Measurements from ENCODE around the gene BLID.
A peak's percentile ranks its signal among the peaks of the same experiment; 100 is the strongest.

The BLID gene

DNA sequence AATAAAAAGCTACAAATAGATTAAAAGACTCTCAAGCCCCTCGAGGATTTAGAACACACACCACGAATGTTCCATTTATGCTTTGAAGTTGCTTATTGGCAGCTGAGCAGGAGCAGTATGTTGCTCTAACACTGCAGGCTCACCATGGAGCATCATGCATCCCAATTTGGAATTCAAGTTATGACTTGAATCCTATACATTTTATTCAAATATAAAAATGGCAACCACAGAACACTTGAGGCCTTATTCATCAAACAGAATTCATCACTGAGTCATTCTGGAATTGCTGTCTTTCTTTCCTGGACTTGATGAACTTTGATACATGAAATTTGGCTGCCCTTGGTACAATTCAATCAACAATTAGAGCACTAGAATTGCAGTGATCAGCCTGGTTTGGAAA is 24.5 kb upstream of the BLID start:
- DNase-seq (ENCODE audit: low spot score): no peak

GRCh38 chr11:122139595-122139866 is 23.5 kb upstream of the BLID start:
- no peak for DNase-seq (ENCODE audit: low spot score)

- no peak for DNase-seq (ENCODE audit: low spot score)
Measured at GRCh38 chr11:122138744-122139594, 23.0 kb upstream of the BLID start.

GRCh38 chr11:122137078-122137793 is 21.2 kb upstream of the BLID start:
- DNase-seq (ENCODE audit: low spot score): no peak

DNA sequence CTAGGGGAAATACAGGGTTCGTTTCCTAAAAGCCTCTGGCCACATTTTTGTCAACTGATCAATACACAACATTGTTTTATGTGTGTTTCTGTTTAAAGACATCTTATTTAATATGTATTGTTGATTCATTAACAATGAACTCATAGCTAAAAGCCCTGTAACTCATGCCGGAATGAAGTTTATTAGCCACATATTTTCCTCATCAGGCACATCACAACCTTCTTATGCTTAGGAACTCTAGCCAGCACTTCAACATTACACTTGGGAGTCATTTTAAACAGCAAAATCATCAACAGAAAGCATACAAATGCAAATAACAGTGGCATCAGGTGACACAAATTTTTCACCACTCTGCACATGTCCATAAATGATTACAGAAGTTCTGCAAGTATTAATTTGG is 15.1 kb upstream of the BLID start:
- no peak for DNase-seq (ENCODE audit: low spot score)

GRCh38 chr11:122128146-122128545 is 12.1 kb upstream of the BLID start:
- DNase-seq (ENCODE audit: low spot score): no peak

GRCh38 chr11:122127020-122127419 is 11.0 kb upstream of the BLID start:
- no peak for DNase-seq (ENCODE audit: low spot score)

DNA sequence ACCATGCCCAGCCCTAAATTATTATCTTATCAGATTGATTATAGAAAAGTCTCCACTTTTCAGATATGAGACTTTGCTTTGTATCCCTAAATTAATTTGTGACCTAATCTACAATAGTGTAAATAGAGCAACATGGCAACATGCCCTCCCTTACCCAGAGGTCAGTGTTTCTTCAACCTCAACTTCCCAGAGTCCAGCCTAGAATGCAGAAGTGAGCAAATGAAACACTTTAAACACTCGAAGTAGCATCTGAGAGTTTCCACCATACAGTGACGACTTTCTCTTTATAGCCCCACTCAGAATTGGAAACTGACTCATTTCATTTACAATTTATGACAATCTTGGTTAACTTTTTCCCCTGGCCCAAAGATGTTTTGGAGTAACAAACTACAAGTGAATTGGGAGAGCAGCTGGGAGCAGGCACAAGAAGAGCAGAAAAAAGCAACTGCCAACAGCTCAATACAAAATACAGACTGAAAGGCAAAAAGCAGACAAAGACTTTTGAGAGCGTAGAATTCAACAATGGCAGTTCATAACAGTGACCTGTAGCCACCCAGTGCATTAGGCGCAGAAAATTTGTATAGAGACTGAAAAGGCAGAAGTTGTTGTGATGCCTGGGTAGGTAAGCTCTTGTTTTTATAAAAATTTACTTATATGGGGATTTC is 10.1 kb upstream of the BLID start:
- DNase-seq (ENCODE audit: low spot score): peak; percentile 71

DNA sequence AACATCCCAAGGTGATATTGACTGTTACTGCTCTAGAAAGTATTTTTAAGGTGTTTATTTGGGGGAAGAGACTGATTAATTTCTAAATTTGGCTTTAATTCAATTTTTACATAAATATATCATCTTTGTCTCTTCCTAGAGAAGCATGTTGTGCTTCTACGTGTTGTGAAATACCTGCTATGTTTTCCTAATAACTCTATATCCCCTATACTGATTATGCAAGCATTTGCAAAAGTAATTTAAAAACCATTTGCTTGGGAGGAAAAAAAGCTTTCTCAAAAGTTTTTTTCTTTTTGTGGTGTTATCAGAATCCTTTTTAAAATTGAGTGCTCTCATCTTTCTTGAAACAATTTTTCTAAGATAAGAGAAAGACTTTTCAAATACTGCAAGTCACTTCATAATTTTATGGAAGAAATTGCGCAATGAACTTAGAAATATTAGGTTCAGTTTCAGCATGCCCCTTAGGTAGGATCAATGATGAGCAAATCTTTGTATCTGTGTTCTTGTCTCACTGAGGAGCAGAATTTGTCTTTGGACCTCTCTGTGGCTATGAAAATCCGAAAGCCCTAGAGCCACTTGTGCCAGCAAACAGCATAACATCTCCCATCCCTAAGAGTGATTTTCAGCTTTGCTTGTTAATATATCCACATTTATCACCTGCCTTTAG is 7.4 kb upstream of the BLID start:
- DNase-seq (ENCODE audit: low spot score): no peak

GRCh38 chr11:122122179-122122578 is 6.2 kb upstream of the BLID start:
- DNase-seq (ENCODE audit: low spot score): no peak

GRCh38 chr11:122120096-122120495 is 4.1 kb upstream of the BLID start:
- no peak for DNase-seq (ENCODE audit: low spot score)

GRCh38 chr11:122116591-122116990 is 576 bp upstream of the BLID start:
- no peak for DNase-seq (ENCODE audit: low spot score)

GRCh38 chr11:122114976-122115375 is 1.0 kb downstream of the BLID start:
- DNase-seq (ENCODE audit: low spot score): no peak

DNA sequence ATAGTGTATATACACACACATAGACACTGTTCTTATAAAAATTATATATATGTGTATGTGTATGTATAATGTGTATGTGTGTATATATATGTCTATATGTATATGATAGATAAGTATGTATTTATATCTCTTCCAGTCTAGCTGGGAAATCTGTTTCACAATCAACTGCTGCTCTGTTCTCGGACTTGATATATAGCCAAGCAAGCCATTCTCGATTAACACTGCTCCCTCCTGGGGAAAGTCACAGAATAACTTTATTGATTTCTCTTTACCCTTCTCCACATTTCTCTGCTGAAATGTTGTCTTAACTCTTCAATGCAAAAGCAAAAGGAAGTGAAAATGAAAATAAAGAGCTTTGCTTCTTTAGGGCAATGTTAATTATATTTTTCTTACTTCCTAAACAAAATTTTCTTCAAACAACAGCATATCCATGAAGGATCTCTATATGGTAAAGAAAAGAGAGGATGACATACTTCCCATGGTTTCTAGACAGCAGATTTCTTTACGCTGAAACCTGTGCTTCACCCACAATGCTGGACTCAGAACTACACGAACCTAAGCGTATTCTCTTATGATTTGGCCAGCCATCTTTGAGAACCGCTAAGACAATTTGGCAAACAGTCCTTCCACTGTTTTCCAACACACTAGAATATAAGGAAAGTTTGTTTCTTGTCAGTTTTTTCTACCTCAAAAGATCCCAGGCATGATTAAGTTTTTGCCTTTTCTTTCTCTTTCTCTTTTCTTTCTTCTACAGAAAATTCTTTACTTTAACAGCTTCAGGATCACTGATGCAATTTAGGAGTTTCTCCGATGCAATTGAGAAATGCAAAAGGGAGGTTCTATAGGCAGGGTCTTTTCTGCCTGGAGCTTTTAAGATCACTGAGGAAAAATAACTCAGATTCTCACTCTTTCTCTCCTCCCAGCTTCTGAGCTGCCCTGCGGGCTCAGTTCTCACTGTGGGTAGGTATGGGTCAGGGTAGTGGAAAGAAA is 1.9 kb downstream of the BLID start:
- no peak for DNase-seq (ENCODE audit: low spot score)

GRCh38 chr11:122112470-122113365 is 3.3 kb downstream of the BLID start:
- DNase-seq (ENCODE audit: low spot score): no peak

GRCh38 chr11:122109932-122110331 is 6.1 kb downstream of the BLID start:
- no peak for DNase-seq (ENCODE audit: low spot score)

GRCh38 chr11:122108828-122109227 is 7.2 kb downstream of the BLID start:
- DNase-seq (ENCODE audit: low spot score): no peak

DNA sequence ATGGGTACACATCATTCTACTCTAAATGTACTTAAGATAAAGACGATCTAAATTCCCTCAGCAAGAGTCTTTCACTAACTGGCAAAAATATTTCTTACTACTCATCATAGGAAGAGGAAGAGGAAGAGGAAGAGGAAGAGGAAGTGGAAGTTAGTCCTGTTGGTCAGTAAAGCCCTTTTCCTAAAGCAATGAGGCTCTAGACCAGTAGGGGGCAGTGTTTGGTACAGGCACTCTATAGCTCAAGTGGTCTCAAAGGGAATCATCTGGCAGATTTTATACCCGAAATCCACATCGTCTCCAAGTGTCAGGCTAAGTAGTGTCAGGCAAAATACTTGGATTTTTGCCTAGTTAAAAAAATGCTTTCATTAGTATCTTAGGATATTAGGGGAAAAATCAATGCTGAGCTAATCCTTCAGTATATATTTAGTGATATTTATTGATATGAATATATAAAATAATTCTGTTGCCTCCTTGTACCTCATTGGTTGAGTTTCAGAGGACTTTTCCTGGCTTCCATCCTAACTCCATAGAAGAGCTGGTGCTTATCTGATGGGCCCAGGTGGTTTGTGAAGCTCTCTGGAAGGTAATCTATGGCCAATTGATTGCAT is 7.7 kb downstream of the BLID start:
- DNase-seq (ENCODE audit: low spot score): peak; percentile 75

GRCh38 chr11:122107566-122107965 is 8.4 kb downstream of the BLID start:
- DNase-seq (ENCODE audit: low spot score): no peak

DNA sequence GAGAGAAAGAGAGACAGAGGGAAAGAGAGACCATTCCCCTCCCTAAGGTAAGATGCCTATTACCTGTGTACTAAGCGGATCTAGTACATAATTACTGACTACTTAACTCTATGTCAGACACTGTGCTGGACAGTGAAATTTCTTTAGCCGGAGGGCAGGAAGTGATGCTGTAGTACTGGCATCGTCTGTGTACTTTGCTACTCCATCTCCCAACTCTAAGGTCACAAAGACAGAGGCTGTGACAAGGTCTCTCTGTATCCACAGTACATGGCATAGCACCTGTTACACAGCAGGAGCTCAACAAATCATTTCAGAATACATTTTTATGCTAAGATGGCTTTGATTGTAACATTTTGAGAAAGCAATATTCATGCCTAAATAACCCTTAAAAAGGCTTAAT is 9.0 kb downstream of the BLID start:
- DNase-seq (ENCODE audit: low spot score): no peak

All from globus pallidus (tissue), 1 donor.